GM12878 (cell line): ENCODE results near the gene PDE8B. TPM values are rescaled to one million over a fixed set of nuclear protein-coding genes. Genes with fewer than 3 reads are reported as not detected.
"Not testable (repeated sequence)": the region's sequence is repeated elsewhere in the genome, so short reads cannot be mapped to it uniquely, and the experiment has no call there.

Source experiments
- ATAC-seq: fragments of 200-7000 bp; cut with Tn5 transposase; 3 replicates; pipeline ENCODE4 v1.9.1; 2020; ENCODE audit warnings: mild to moderate bottlenecking, moderate library complexity
- BruUV-seq: library from RNA; stranded (reverse); fragments of 400-500 nt; replicated peaks from 2 replicates; lab custom pipeline; 2021; lab: Mats Ljungman, UMichigan
- CTCF ChIA-PET: fragments of 300-600 bp; sonication (Branson Sonifier 250); formaldehyde crosslinking; extraction: SDS; loops from one replicate; lab custom pipeline; 2021; ENCODE audit warnings: inconsistent platforms; lab: Yijun Ruan, JAX
- POLR2A ChIA-PET: fragments of 350-600 bp; formaldehyde crosslinking; extraction: SDS; loops from one replicate; lab custom pipeline; 2021; ENCODE audit warnings: inconsistent platforms; lab: Charles Lee
- RAD21 ChIA-PET: fragments of 300-600 bp; sonication (Branson Sonifier 250); formaldehyde crosslinking; loops from one replicate; lab custom pipeline; 2023; ENCODE audit warnings: antibody characterized with exemption; ENCODE audit not compliant: unreplicated experiment; lab: Charles Lee
- SMC1A ChIA-PET: fragments of 300-600 bp; sonication (Branson Sonifier 250); formaldehyde crosslinking; loops from one replicate; lab custom pipeline; 2023; ENCODE audit not compliant: unreplicated experiment, uncharacterized antibody; lab: Charles Lee
- DNase-seq: peaks from one replicate; pipeline ENCODE4 v3.0.0-alpha.2; 2011; ENCODE audit warnings: low read depth, low spot score
- FAIRE-seq: peaks from 3 replicates; lab custom pipeline; 2011; peaks lifted over from hg19 to GRCh38; lab: Jason Lieb, UNC
- H2AFZ ChIP-seq: 2 replicates; pipeline ENCODE4 v1.6.0; 2011; ENCODE audit warnings: low read depth, low read length, control low read depth; ENCODE audit not compliant: control insufficient read depth
- H3K27ac ChIP-seq: 2 replicates; pipeline ENCODE4 v1.5.1; 2011; ENCODE audit warnings: control low read depth; ENCODE audit not compliant: control insufficient read depth, insufficient read depth
- H3K27me3 ChIP-seq, 2 experiments: replicated peaks in 1 of 2; 2 replicates each; pipeline versions ENCODE4 v1.6.0 to v1.6.1; 2011; ENCODE audit warnings: low read length in 1 of 2; ENCODE audit not compliant: control insufficient read depth in 2 of 2, insufficient read depth in 2 of 2
- H3K36me3 ChIP-seq, 2 experiments: 2 replicates each; pipeline ENCODE4 v1.5.1; 2011; ENCODE audit warnings: low read length in 1 of 2; ENCODE audit not compliant: control insufficient read depth in 2 of 2, insufficient read depth in 2 of 2
- H3K4me1 ChIP-seq: 2 replicates; pipeline ENCODE4 v1.6.1; 2011; ENCODE audit warnings: mild to moderate bottlenecking, low read length, moderate library complexity, mixed read lengths; ENCODE audit not compliant: control insufficient read depth, insufficient read depth
- H3K4me2 ChIP-seq: 2 replicates; pipeline ENCODE4 v1.6.0; 2011; ENCODE audit warnings: control low read depth; ENCODE audit not compliant: control insufficient read depth, insufficient read depth
- H3K4me3 ChIP-seq: fragments of 200-600 bp; sonication (generic); 2 replicates; pipeline ENCODE4 v1.5.1; 2016
- H3K79me2 ChIP-seq: 2 replicates; pipeline ENCODE4 v1.6.0; 2011; ENCODE audit warnings: low read length; ENCODE audit not compliant: control insufficient read depth, insufficient read depth
- H3K9ac ChIP-seq: 2 replicates; pipeline ENCODE4 v1.8.0; 2011; ENCODE audit warnings: low read length, control low read depth, mixed read lengths; ENCODE audit not compliant: control insufficient read depth, insufficient read depth
- H3K9me3 ChIP-seq: replicated peaks from 3 replicates; pipeline ENCODE4 v1.5.1; 2011; ENCODE audit warnings: mild to moderate bottlenecking, low read length; ENCODE audit not compliant: control insufficient read depth, insufficient read depth
- H4K20me1 ChIP-seq: 2 replicates; pipeline ENCODE4 v1.6.0; 2011; ENCODE audit not compliant: control insufficient read depth, insufficient read depth
- FOS ChIP-seq: IDR thresholded peaks from 3 replicates; pipeline ENCODE4 v1.6.1; 2011; ENCODE audit warnings: borderline replicate concordance; ENCODE audit not compliant: insufficient read length; ENCODE audit errors: extremely low read depth
- IKZF1 ChIP-seq: fragments of 450-650 bp; conservative IDR thresholded peaks from 2 replicates; pipeline ENCODE4 v1.6.1; 2017; ENCODE audit warnings: antibody characterized with exemption, mild to moderate bottlenecking
- KLF5 ChIP-seq: fragments of 450-650 bp; IDR thresholded peaks from 2 replicates; pipeline ENCODE4 v1.6.1; 2014; ENCODE audit warnings: mild to moderate bottlenecking; ENCODE audit not compliant: partially characterized antibody
- SRF ChIP-seq, 2 experiments: IDR thresholded peaks; 2 replicates each; pipeline ENCODE4 v1.6.1; 2011; ENCODE audit warnings: low read depth in 2 of 2, low read length in 2 of 2, mild to moderate bottlenecking in 1 of 2, moderate library complexity in 1 of 2
- WGBS: methylation state at CpG from one replicate; pipeline ENCODE4 v1.1.6; 2016; ENCODE audit warnings: low lambda C conversion rate; ENCODE audit not compliant: insufficient replicate concordance, insufficient coverage; ENCODE audit errors: missing lambda C conversion rate; 5-methylcytosine and 5-hydroxymethylcytosine counted together
- in situ Hi-C: fragments of 300-500 bp; cut with MboI; formaldehyde crosslinking; loops from 9 replicates; pipeline ENCODE4 v1.14.3; 2018; ENCODE audit warnings: mixed read lengths
- intact Hi-C: fragments of 100-400 bp; cut with micrococcal nuclease; formaldehyde crosslinking; loops from one replicate; pipeline ENCODE4 v1.14.2; 2022; ENCODE audit not compliant: unreplicated experiment
- polyA plus RNA-seq, 11 experiments: library from polyadenylated mRNA; depleted of rRNA in 4 of 11; unstranded in 6 of 11; stranded (reverse) in 5 of 11; fragments of >200 nt; fragmentation: Nextera tagmentation in 4 of 11; fragmentation: Illumina TruSeq in 1 of 11; extraction: Ambion mirVana in 4 of 11; extraction: Trizol in 1 of 11; gene quantifications; 1 replicate in 1 of 11; 2 replicates in 10 of 11; pipeline versions ENCODE4 v1.2.1 to v1.2.3, GENCODE V29; 2011 to 2016; ENCODE audit warnings: inconsistent platforms in 2 of 11, missing spikeins in 2 of 11, low read depth in 1 of 11
- total RNA-seq, 4 experiments: library from RNA; depleted of rRNA in 3 of 4; stranded (reverse); fragments of >200 nt in 3 of 4; fragmentation: Illumina TruSeq in 1 of 4; extraction: Trizol in 1 of 4; gene quantifications; 2 replicates each; pipeline versions ENCODE4 v1.2.1 to v1.2.3, GENCODE V29; 2013 to 2021
- TF ChIP-seq, protein P1 (sequence below): fragments of 150-350 bp; IDR thresholded peaks from 2 replicates; pipeline ENCODE4 v1.6.1; 2016; ENCODE audit warnings: low read depth, low read length

Gene PDE8B
- total and polyA plus RNA-seq, 10 of the 15 experiments (the other 5 are each of a cell fraction or from before 2014, with no cell fraction given) = 0.03 to 0.44 (median 0.20) TPM; not detected in 3

DNA sequence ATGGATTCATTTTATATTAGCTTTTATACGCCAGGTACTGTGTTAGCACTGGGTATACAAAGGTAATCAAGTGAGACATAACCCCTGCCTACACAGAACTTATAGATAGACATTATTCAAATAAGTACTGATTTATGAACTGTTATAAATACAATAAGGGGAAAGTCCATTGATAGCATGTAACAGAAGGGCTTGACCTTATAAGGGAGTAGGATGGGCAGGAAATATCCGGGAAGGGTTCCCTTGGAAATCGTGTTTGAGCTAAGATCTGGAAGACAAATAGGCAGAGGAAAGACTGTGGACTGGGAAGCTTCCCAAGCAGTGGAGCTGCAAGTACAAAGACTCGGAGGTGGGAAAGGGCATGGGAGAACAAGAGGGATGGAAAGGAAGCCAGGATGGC, 170.2 kb downstream of the PDE8B start:
- WGBS = 74% methylated on average over 4 of the region's 4 CpGs
- RAD21 ChIA-PET = interaction anchor here (0.7 to 3.2 kb wide), 6 partner anchors 15 to 106 kb away, joined by 3 to 29 read pairs (median 4); no protein-coding TSS in a partner anchor
- Histone ChIP-seq H2AFZ (no peak overlapping the region), H3K27ac (no peak overlapping the region), H3K9ac (no peak overlapping the region), H3K79me2 (no peaks in the 10 kb centered on the region), H4K20me1 (no peaks in the 10 kb centered on the region), H3K27me3 (no peaks in the 10 kb centered on the region), H3K4me1 (peaks cover 22% of the 10 kb centered on the region), H3K36me3 (no peaks in the 10 kb centered on the region), H3K4me3 (no peak overlapping the region), H3K4me2 (no peak overlapping the region), H3K9me3 (no peaks in the 10 kb centered on the region; the same call in 2 of the 3 replicates)
- intact Hi-C loops = no loop called here
- POLR2A ChIA-PET = interaction anchor here (0.5 to 1.6 kb wide), 3 partner anchors 15 to 112 kb away, joined by 3 to 6 read pairs (median 5); partner anchors contain the start of gene WDR41
- FAIRE-seq (no peak), DNase-seq (no peak), ATAC-seq (no peak; the same call in 1 of the 3 replicates)
- TF ChIP-seq KLF5 = no peak
- no peak for TF ChIP-seq IKZF1
- TF ChIP-seq, protein P1, sequence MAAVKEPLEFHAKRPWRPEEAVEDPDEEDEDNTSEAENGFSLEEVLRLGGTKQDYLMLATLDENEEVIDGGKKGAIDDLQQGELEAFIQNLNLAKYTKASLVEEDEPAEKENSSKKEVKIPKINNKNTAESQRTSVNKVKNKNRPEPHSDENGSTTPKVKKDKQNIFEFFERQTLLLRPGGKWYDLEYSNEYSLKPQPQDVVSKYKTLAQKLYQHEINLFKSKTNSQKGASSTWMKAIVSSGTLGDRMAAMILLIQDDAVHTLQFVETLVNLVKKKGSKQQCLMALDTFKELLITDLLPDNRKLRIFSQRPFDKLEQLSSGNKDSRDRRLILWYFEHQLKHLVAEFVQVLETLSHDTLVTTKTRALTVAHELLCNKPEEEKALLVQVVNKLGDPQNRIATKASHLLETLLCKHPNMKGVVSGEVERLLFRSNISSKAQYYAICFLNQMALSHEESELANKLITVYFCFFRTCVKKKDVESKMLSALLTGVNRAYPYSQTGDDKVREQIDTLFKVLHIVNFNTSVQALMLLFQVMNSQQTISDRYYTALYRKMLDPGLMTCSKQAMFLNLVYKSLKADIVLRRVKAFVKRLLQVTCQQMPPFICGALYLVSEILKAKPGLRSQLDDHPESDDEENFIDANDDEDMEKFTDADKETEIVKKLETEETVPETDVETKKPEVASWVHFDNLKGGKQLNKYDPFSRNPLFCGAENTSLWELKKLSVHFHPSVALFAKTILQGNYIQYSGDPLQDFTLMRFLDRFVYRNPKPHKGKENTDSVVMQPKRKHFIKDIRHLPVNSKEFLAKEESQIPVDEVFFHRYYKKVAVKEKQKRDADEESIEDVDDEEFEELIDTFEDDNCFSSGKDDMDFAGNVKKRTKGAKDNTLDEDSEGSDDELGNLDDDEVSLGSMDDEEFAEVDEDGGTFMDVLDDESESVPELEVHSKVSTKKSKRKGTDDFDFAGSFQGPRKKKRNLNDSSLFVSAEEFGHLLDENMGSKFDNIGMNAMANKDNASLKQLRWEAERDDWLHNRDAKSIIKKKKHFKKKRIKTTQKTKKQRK = no peak
- no peak for TF ChIP-seq FOS
- peak in 1 of 2 experiments; percentile 63; a peak in 1 of 4 replicates for TF ChIP-seq SRF (IDR thresholded peaks at IDR 0.05; ENCODE audit: low read depth in 2 of 2, low read length in 2 of 2)
- BruUV-seq = no TSS peak
- CTCF ChIA-PET = interaction anchor here (0.7 to 2.8 kb wide), 8 partner anchors 15 to 811 kb away, joined by 3 to 13 read pairs (median 4); partner anchors contain the start of gene WDR41
- SMC1A ChIA-PET = interaction anchor here (0.8 to 3.5 kb wide), 9 partner anchors 11 to 149 kb away, joined by 3 to 26 read pairs (median 5); partner anchors contain the start of gene WDR41
- in situ Hi-C loops = no loop called here

DNA sequence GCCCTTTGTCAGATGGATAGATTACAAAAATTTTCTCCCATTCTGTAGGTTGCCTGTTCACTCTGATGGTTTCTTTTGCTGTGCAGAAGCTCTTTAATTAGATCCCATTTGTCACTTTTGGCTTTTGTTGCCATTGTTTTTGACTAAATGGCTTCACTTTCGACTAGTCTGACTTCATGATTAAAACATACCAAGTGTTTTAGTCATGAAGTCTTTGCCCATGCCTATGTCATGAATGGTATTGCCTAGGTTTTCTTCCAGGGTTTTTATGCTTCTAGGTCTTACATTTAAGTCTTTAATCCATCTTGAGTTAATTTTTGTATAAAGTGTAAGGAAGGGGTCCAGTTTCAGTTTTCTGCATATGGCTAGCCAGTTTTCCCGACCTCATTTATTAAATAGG, 172.9 kb downstream of the PDE8B start:
- H3K36me3 ChIP-seq, H3K79me2 ChIP-seq, BruUV-seq, in situ Hi-C loops, H3K4me3 ChIP-seq, H3K4me2 ChIP-seq, H3K9me3 ChIP-seq, POLR2A ChIA-PET, FAIRE-seq, RAD21 ChIA-PET, H4K20me1 ChIP-seq, H2AFZ ChIP-seq, H3K9ac ChIP-seq, ATAC-seq, intact Hi-C loops, DNase-seq, H3K27me3 ChIP-seq, H3K27ac ChIP-seq: not testable (repeated sequence)
- H3K4me1 ChIP-seq = peaks cover 22% of the 10 kb centered on the region
- ChIA-PET CTCF (interaction anchor here (1.3 kb wide), 1 partner anchor 10 kb away, joined by 4 read pairs; no protein-coding TSS in a partner anchor), SMC1A (interaction anchor here (1.5 to 1.6 kb wide), 2 partner anchors 9 to 14 kb away, joined by 4 to 5 read pairs; no protein-coding TSS in a partner anchor)
- WGBS = 44% methylated on average over 2 of the region's 2 CpGs

DNA sequence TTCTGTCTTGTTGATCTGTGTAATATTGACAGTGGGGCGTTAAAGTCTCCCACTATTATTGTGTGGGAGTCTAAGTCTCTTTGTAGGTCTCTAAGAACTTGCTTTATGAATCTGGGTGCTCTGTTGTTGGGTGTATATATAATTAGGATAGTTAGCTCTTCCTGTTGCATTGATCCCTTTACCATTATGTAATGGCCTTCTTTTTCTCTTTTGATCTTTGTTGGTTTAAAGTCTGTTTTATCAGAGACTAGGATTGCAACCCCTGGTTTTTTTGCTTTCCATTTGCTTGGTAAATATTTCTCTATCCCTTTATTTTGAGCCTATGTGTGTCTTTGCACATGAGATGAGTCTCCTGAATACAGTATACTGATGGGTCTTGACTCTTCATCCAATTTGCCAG, 175.9 kb downstream of the PDE8B start:
- 93% methylated on average over 1 of the region's 1 CpG for WGBS
- RAD21 ChIA-PET, ATAC-seq, H3K27ac ChIP-seq, CTCF ChIA-PET, H3K9ac ChIP-seq, H3K36me3 ChIP-seq, H4K20me1 ChIP-seq, H3K4me2 ChIP-seq, H3K27me3 ChIP-seq, H3K79me2 ChIP-seq, FAIRE-seq, H3K9me3 ChIP-seq, intact Hi-C loops, H2AFZ ChIP-seq, in situ Hi-C loops, BruUV-seq, DNase-seq, H3K4me3 ChIP-seq, H3K4me1 ChIP-seq: not testable (repeated sequence)
- ChIA-PET POLR2A (interaction anchor here (0.6 to 0.7 kb wide), 2 partner anchors 10 to 1362 kb away, joined by 3 read pairs; no protein-coding TSS in a partner anchor), SMC1A (interaction anchor here (2.9 kb wide), 1 partner anchor 9 kb away, joined by 7 read pairs; no protein-coding TSS in a partner anchor)
